ENCODE results near the gene SLC35G1. TPM values are rescaled to one million over a fixed set of nuclear protein-coding genes. Genes with fewer than 3 reads are reported as not detected.

SLC35G1 gene, protein sequence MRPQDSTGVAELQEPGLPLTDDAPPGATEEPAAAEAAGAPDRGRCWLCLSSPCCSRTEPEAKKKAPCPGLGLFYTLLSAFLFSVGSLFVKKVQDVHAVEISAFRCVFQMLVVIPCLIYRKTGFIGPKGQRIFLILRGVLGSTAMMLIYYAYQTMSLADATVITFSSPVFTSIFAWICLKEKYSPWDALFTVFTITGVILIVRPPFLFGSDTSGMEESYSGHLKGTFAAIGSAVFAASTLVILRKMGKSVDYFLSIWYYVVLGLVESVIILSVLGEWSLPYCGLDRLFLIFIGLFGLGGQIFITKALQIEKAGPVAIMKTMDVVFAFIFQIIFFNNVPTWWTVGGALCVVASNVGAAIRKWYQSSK
- total RNA-seq = 4.0 and 4.3 TPM in 2 replicates

DNA sequence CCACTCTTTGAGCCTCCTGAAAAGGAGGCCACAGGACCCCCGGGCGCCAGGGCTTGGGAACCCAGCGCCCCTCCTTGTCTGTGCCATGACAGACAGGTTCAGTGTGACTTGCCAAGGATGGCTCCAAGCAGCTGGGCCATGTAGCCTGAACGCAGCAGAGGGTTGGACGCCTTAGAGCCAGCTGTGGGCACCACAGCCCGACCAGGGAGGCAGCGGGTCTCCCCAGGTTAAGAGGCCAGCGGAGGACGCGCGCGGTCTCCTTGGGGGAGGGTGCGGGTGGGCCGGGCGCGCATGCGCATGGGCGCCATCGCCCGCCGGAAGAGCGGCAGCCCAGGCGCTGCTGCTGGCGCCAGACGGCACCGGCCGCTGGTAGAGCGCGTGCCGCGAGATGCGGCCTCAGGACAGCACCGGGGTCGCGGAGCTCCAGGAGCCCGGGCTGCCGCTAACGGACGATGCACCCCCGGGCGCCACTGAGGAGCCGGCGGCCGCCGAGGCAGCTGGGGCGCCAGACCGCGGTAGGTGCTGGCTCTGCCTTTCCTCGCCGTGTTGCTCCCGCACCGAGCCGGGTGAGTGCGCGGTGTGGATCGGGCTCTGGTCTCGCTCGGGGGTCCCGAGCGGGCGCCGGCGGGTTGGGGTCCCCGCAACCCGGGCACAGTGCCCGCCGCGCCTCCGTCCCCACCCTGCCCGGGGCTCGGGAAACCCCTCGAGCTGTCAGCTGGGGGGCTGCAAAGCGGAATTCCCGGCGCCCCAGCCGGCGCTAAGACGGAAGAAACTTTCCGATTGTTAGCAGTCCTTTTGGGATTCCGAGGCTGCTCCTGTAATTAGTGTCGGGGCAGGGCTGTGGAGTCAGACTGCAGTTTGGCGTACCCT lies at the start of gene SLC35G1:
Gene SLC35G1, plus strand, starts transcription at position 333 of the 870 bp plus-strand sequence. Its CDS starts 56 bp downstream, at position 389.
- intact Hi-C loops (cut with micrococcal nuclease) = loop anchor here (1.0 kb wide), 1 partner anchor 192 kb away; the partner anchor contains the start of gene FRA10AC1

DNA sequence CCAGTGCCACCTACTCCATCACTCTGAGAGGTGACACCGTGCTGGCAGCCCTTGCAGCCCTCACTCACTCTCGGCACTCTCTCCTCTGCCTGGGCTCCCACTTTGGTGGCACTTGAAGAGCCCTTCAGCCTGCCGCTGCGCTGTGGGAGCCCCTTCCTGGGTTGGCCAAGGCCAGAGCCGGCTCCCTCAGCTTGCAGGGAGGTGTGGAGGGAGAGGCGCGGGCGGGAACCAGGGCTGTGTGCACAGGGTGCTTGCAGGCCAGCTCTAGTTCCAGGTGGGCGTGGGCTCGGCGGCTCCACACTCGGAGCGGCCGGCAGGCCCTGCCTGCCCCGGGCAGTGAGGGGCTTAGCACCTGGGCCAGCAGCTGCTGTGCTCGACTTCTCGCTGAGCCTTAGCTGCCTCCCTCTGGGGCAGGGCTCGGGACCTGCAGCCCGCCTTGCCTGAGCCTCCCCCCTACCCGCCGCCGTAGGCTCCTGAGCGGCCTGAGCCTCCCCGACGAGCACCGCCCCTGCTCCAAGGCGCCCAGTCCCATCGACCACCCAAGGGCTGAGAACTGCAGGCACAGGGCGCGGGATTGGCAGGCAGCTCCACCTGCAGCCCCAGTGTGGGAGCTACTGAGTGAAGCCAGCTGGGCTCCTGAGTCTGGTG lies 48.7 kb upstream of the SLC35G1 start:
- intact Hi-C loops (cut with micrococcal nuclease) = no loop called here

DNA sequence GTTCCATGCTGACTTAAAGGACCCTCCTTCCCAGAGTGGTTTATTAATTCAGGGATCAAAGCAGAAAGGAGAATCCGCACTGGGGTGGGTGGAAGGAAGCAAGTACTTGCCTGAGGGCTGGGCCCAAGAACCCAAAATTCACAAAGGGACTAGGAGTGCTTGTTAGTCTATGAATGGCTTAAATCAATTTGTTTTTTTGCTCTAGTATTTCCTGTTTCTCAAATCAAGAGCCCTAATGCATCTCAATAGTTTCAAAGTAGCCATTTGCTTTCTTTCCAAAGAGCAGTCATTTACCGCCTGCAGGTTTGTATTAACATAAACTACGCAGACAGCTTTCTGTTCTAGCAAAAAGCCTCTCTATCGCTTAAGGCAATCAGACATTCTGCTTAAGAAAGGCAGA lies 44.2 kb upstream of the SLC35G1 start:
- intact Hi-C loops (cut with micrococcal nuclease) = no loop called here

DNA sequence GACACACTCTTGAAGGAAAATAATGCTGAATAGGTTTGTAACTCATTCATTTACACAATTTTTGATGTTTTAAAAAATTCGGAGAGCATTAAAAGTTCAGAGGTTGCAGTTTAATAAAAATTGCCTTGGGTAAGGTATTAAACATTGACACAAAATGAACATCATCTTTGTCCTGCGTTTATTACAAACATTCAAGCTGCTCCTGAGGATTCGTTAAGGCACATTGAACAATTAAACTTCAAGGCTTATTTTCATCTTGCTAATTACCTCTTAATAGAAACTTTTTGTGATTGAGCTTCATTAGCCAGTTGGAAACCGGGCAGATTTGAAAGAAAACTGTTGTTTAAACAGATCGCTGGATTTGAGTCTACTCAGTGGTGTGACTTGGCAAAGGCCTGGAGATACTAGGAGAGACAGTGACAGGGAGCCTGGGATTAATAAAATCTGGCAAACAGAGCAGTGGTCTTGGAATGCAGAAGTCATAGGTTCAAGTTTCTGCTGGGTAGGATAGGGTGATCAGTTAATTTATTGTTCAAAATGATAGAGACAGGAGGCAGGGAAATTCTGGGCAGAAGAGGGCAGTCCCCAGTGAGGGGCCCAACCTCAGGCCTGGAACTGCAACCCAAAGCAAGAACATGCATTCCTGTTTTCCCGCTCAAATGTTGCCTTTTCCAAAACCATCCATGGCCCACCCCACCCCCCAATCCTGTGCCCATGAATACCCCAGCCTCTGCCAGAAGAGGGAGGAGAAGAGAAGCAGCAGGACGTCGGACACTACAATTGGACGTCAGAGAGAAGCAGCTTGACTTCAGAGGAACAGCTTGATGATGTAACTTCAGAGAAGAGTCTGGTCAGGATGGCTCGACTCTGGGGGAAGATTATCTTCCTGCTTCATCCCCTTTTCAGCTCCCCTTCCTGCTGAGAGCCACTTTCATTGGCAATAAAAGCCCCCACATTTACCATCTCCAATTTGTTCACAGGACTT lies 43.5 kb upstream of the SLC35G1 start:
- intact Hi-C loops (cut with micrococcal nuclease) = no loop called here

DNA sequence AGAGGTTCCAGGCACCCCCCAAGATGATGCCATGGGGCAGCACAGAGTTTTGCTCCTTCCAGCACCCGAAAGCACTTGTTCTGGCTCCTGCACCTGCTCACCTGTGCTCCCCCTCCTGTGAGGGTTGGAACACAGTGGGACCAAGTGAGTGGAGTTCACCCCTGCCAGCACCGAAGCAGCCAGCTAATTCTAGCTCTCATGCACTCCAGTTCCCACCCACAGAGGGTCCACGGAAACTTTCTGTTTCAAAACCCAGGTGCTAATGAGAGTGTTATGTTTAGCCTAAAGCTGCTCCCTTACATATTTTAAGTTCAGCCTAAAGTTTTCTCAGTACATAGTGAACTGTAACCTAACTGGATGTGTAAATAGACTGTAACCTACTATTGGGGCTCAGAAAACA lies 42.6 kb upstream of the SLC35G1 start:
- intact Hi-C loops (cut with micrococcal nuclease) = no loop called here

DNA sequence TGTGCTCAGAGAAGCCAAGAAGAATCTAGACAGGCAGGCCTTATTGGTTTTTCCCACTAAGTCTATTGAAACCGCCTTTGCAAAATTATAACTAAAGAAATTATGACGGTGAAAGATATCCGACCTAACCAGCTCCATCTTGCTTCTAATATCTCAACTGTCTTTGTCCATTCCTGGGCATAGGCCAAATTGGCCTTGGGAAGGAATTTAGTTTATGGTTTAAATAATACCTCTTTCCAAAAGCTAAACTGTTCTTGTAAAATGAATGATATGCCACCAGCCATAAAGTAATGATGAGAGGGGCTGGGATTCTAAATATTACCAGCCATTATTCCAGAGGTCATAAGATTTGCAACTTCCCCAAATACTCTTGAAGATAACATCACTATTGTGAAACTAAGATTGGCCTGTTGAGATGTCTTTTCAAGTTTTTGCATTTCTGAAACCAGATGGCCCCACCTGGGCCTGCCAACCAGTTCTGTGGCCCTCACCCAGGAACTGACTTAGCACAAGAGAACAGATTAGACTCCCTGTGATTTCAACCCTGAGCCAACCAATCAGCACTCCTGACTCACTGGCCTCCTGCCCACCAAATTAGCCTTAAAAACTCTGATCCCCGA lies 41.2 kb upstream of the SLC35G1 start:
- intact Hi-C loops (cut with micrococcal nuclease) = no loop called here

DNA sequence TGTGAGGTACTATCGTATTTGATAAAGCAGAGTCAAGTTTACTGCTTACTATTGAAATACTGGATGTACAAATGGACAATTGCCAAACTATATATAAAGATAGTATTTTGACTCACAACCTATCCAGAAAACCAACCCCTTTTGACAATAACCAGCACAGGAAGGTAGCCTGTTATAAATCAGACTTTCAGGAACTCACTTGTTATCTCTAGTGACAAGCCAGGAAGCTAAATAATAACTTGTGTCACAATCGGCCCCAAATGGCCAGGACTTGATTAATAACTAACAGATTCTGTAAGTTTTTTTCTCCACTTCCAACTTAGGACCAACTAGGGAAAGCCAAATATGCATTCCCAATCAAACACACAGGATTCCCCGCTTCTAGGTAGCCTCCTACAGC lies 38.8 kb upstream of the SLC35G1 start:
- intact Hi-C loops (cut with micrococcal nuclease) = no loop called here

DNA sequence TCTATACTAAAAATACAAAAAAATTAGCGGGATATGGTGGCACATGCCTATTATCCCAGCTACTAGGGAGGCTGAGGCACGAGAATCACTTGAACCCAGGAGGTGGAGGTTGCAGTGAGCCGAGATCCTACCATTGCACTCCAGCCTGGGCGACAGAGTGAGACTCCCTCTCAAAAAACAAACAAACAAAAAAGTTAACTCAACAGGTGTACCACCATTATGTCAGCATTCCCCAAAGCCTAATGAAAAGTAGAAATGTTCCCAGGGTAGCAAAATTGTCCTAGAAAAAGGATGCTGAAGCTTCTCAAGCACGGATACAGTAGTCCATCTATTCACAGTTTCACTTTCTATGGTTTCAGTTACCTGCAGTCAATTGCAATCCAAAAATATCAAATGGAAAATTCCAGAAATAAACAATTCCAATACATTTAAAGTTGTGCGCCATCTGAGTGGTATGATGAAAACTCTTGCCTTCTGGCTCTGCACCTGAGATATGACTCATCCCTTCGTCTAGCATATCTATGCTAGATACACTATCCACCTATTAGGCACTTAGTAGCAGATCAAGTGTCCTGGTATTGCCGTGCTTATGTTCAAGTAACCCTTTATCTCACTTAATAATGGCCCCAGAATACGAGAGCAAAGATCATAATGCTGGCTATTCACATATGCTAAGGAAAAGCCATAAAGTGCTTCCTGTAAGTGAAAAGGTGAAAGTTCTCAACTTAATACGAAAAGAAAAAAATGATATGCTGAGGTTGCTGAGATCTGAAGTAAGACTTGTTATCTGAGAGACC lies 37.2 kb upstream of the SLC35G1 start:
- intact Hi-C loops (cut with micrococcal nuclease) = no loop called here

DNA sequence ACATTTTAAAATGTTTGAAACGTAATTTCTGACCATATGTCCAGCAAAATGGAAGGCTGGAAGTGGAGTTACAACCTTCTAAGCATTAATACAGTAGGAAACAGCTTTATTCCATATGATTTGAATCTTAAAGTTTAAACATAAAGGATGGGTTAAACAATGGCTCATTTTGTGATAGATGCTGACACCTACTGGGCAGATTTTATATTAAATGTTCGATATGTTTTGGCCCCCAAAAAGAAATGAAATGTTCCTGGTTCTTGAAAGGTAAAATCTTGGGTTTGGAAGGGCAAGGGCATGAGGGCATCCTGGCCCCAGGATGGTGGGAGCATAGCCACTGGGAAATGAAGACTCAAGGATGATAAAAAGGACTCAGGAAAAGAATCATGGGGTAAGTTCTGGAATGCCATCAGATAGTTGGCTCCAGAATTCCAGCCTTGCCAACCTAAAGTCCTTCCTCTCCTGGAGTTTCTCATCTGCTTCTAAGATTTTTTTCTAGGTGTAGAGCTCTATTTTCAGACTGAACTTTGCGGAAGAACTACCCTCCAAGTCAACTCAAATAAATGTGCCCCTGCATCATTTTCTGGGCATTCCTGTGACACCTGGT lies 34.6 kb upstream of the SLC35G1 start:
- intact Hi-C loops (cut with micrococcal nuclease) = no loop called here

DNA sequence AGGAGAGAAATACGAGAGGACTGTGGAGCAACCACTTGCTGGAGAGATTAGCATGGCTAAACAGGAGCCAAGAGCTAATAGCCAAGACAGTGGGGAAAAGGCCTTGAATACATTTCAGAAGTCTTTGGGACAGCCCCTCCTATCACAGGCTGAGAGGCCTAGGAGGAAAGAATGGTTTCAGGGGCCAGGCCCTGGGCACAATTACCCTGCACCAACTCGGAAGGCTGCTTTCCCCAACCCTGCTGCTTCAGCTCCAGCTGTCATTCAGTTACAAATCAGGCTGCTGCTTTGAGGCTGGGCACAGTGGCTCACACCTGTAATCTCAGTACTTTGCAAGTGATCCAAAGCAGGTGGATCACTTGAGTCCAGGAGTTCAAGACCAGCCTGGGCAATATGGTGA lies 32.0 kb upstream of the SLC35G1 start:
- intact Hi-C loops (cut with micrococcal nuclease) = no loop called here

DNA sequence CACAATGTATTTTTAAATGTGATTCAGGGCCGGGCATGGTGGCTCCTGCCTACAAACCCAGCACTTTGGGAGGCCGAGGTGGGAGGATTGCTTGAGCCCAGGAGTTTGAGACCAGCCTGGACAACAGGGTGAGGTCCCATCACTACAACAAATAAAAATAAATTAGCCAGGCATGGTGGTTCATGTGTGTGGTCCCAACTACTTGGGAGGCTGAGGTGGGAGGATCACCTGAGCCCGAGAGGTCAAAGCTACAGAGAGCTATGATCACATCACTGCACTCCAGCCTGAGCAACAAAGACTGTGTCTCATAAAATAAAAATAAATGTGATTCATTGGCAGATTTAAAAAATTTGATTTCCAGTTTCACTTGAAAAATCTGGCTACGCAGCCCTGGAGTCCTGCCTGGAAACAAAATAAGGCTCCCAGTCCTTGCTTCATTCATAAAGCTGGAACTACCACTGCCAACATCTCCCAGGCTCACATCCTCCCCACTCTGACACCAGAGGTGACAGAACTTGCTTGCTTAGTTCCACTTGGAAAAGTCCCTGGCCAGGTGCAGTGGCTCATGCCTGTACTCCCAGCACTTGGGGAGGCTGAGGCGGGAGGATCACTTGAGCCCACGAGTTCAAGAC lies 27.9 kb upstream of the SLC35G1 start:
- intact Hi-C loops (cut with micrococcal nuclease) = no loop called here

DNA sequence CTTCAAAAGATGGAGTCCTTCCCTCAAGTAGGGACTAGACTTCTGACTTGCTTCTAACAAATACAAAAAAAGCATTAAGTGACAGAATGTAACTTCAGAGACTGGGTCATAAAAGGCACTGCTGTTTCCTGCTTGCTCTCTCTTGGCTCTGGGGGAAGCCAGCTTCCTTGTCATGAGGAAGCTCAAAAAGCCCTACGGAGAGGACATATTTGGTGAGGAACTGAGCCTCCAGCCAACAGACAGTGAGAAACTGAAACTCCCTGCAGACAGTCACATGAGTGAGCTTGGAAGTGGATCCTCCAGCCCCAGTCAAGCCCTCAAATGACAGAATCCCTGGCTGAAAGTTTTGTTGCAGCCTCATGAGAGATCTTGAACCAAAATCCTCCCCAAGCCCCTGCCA lies 26.3 kb upstream of the SLC35G1 start:
- intact Hi-C loops (cut with micrococcal nuclease) = no loop called here

DNA sequence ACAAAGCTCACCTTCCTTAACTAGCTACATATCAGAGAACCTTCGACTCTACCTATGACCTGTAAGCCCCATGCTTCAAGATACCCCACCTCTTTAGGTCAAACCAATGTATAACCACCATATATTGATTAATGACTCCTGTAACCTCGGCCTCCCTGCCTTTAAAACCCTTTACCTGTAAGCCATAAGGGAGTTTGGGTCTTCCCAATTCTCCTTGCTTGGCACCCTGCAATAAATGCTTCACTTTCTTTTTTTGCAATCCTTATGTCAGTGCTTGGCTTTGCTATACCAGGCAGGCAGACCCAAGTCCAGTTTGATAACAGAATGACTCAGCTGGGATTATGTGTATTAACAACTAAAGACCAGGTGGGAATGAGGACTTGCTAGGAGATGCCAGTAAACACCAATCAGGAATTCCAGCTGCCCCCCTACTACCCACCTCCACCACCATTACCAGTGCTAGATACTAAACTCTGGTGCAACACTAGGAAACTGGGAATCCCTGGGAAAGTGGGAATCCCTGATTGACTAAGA lies 22.0 kb upstream of the SLC35G1 start:
- intact Hi-C loops (cut with micrococcal nuclease) = no loop called here

DNA sequence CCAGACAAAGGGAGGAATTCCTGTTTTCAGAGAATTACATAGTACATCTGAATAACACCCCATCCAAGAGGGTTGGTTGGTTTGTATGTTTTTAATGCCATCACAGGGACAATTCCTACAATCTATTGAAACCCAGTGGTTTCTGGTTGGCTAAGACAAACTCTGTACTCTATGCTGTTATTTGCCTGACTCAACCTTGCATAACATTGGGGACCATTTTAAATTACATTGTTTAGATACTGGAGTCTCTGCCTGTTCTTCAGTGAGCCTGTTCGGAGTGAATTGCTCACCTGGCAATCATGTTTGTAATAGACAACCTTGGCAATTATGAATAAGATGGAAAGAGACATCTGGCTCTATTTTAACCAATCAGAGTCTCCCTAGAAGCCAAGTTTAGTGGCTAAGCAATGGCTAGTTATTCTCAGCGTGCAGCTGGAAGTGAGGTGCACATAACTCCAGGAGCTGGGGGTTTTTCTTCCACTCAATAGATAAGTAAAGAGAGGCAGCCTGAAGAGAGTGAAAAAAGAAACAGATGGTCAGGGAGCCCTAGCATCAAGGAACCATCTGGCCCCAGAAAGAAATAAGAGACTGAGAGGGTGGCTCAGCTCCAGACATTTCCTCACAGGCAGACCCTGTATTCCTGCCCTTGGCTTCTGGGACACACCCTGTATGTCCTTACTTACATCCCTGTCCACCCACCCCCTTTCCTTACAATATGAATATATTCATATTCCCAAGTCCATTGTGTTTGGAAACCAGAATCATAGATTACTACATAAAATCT lies 21.2 kb upstream of the SLC35G1 start:
- intact Hi-C loops (cut with micrococcal nuclease) = no loop called here

DNA sequence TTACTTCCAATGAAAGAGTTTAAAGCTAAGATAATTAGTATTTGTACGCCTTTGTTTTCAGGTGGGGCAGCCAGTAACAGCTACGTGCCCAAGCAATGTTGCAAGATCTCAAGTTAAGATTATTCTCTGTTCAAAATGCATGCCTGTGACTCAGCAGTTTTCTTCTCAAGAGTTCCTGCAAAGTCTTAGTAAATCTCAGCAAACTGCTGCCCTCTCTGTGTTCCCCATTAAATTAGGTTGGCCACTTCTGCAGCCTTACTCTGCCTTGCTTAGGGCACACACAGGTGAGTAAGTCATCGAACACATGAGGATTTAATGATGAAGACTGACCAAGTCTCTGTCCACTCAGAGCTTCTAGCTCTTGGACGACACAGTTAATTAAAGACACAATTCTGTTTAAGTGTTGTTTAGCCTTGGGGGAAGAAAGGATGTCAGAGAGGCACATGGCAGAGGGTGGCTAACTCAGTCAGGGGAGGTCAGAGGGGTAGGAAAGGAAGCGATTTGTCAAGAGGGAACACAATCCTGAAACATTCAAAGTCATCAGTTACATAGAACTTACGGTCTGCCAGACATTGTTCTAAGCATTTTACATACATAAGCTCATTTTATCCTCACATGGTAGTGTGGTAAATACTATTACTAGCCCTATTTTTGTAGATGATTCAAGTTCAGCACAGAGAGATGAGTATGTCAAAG lies 20.2 kb upstream of the SLC35G1 start:
- intact Hi-C loops (cut with micrococcal nuclease) = no loop called here

DNA sequence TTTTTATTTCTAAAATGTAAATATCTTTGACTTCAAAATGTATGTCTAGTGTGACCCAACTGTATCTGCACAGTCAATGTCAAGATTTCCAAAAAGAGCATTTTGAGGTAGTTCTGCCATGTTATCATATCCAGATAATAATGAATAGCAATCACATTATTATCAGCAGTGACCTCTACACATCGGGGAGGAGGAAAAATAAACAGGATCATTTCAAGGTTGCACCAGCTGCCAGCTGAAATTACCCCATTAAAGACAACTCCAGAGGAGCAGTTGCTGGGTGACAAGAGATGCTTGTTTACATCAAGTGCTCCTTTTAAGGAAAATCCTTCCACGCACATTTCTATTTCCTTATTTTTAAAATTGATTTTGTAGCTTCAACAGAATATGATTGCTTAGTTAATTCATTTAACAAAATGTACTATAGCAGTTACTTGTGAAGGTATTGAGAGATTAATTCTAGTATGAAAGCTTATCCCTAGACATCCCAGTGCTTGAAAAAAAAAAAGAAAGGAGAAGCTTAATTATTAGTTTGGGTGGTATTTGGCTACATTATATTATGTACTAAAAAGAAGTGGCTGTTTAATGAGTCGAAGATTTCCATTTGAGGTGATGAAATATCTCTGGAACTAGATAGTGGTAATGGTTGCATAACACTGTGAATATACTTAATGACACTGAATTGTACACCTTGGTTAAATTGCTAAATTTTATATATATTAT lies 19.3 kb upstream of the SLC35G1 start:
- intact Hi-C loops (cut with micrococcal nuclease) = no loop called here
